Activated T-helper 17 cell treated with anti-CD3 and anti-CD28 coated beads, Interleukin-2, amount 50 U/mL, for 72 hours (primary cell): ENCODE data around the gene CACNG3. TPM values are rescaled to one million over a fixed set of nuclear protein-coding genes. Genes with fewer than 3 reads are reported as not detected.

Experiments used
- ATAC-seq: fragments of 150-1000 bp; cut with Tn5 transposase; replicated peaks from 2 replicates; pipeline ENCODE4 v1.10.0; 2021; ENCODE audit warnings: mild to moderate bottlenecking, moderate library complexity
- H3K27ac Mint-ChIP-seq: one replicate; pipeline ENCODE4 v1.8.0; 2022; ENCODE audit warnings: mixed read lengths
- H3K27me3 Mint-ChIP-seq: one replicate; pipeline ENCODE4 v1.8.0; 2022; ENCODE audit warnings: mixed read lengths
- H3K36me3 Mint-ChIP-seq: one replicate; pipeline ENCODE4 v1.8.0; 2022; ENCODE audit warnings: low read depth, mild to moderate bottlenecking, mixed read lengths
- H3K4me1 Mint-ChIP-seq: one replicate; pipeline ENCODE4 v1.8.0; 2022; ENCODE audit warnings: mixed read lengths
- H3K4me3 Mint-ChIP-seq: one replicate; pipeline ENCODE4 v1.8.0; 2022; ENCODE audit warnings: mild to moderate bottlenecking, mixed read lengths
- H3K9me3 Mint-ChIP-seq: one replicate; pipeline ENCODE4 v1.8.0; 2022; ENCODE audit warnings: mixed read lengths
- total RNA-seq, 2 donors: library from RNA; stranded (reverse); gene quantifications; one replicate each; pipeline ENCODE4 v1.2.3, GENCODE V29; 2022

The CACNG3 gene
- total RNA-seq, 2 donors from 2014 or later, result not detected

- no peak for ATAC-seq
- Mint-ChIP-seq H3K27ac (no peak overlapping the region), H3K9me3 (no peaks in the 10 kb centered on the region), H3K27me3 (peaks cover 68% of the 10 kb centered on the region), H3K4me3 (no peak overlapping the region), H3K4me1 (no peaks in the 10 kb centered on the region), H3K36me3 (no peaks in the 10 kb centered on the region)
These were observed 1.8 kb downstream of the CACNG3 start for GRCh38 chr16:24257958-24258357.

DNA sequence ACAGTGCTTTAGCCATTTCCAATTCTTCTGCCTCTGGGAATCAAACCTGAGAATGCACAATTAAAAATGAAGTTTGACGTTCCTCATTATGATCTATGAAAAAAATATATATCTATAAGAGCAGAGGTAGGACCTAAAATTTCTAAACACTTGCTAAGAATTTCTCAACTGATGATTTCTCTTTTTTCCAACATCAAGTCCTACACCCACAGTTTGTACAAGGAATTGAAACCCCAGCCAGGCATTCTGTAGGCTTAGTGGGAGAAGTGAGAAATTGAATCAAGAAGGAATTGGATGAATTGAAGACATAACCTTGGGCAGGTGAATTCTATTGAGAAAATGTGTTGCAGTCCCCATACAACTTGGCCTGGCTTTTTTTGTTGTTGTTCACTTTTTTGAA lies 2.7 kb downstream of the CACNG3 start:
- no peaks in the 10 kb centered on the region for H3K36me3 Mint-ChIP-seq
- no peak overlapping the region for H3K27ac Mint-ChIP-seq
- no peak overlapping the region for H3K4me3 Mint-ChIP-seq
- no peaks in the 10 kb centered on the region for H3K4me1 Mint-ChIP-seq
- peaks cover 64% of the 10 kb centered on the region for H3K27me3 Mint-ChIP-seq
- no peak for ATAC-seq
- no peaks in the 10 kb centered on the region for H3K9me3 Mint-ChIP-seq

GRCh38 chr16:24262816-24263215 lies 6.7 kb downstream of the CACNG3 start:
- H3K27me3 Mint-ChIP-seq, result peaks cover 45% of the 10 kb centered on the region
- H3K36me3 Mint-ChIP-seq, result no peaks in the 10 kb centered on the region
- no peaks in the 10 kb centered on the region for H3K4me1 Mint-ChIP-seq
- H3K4me3 Mint-ChIP-seq, result no peak overlapping the region
- no peak overlapping the region for H3K27ac Mint-ChIP-seq
- H3K9me3 Mint-ChIP-seq, result no peaks in the 10 kb centered on the region
- no peak for ATAC-seq

DNA sequence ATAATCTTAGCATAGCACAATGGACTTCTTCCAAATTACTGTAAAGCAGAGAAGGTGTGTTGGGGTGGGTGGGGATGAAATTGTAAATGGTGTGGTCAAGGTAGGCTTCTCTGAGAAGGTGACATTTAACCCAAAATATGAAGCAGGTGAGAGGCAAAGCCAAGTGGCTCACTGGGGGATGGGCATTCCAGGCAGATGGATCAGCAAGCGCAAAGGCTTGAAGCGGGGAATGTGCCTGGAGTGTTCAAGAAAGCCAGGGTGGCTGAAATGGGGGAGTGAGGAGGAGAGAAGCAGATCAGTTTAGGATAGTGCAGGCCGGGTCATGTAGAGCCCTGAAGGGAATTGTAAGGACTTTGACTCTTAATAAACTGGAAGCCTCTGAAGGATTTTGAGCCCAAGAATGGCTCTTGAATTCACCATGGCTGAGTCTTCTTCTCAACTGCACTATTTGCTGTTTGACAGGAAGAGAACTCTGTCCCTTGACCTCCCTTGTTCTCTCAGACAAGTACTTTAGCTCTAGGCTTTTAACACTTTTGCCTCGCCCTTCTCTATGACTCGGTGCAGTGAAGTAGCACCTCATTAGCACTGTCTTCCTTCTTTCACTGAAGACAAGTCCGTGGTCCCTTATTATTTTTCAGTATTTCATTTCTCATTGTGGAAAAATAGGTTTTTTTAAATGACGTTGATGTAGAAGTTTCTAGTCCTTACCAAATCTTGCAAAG lies 14.7 kb downstream of the CACNG3 start:
- no peaks in the 10 kb centered on the region for H3K36me3 Mint-ChIP-seq
- no peaks in the 10 kb centered on the region for H3K4me1 Mint-ChIP-seq
- H3K27me3 Mint-ChIP-seq, result peaks cover 46% of the 10 kb centered on the region
- no peaks in the 10 kb centered on the region for H3K9me3 Mint-ChIP-seq
- H3K4me3 Mint-ChIP-seq, result no peak overlapping the region
- no peak overlapping the region for H3K27ac Mint-ChIP-seq
- ATAC-seq, result no peak

- H3K27me3 Mint-ChIP-seq, result peaks cover 47% of the 10 kb centered on the region
- H3K4me1 Mint-ChIP-seq, result no peaks in the 10 kb centered on the region
- H3K9me3 Mint-ChIP-seq, result no peaks in the 10 kb centered on the region
- no peak overlapping the region for H3K27ac Mint-ChIP-seq
- H3K36me3 Mint-ChIP-seq, result no peaks in the 10 kb centered on the region
- H3K4me3 Mint-ChIP-seq, result no peak overlapping the region
- no peak for ATAC-seq
These were observed 16.2 kb downstream of the CACNG3 start for GRCh38 chr16:24272379-24272778.

DNA sequence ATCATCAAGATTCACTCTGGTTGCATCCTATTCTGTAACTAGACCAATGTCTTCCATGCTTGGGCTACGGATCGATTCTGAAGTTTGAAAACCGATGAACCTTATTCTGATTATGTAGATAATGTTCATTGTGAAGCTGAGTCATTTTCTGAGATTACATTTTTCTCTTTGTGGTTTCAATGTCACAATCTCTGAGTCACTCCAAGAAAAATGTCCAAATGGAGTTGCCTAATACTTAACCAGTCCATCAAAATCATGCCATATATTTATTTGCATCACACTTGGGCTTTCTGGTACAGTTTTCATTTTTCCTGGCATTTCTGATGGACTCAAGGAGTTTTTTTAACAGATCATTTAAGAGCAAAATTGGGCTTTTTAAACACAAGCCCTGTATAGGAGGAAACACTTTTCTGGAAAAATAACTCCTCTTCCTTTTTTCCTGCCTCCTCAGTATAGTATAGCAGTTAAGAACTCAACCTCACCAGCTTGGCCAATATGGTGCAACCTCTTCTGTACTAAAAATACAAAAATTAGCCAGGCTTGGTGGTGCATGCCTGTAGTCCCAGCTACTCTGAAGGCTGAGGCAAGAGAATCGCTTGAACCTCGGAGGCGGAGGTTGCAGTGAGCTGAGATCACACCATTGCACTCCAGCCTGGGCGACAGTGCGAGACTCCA lies 17.5 kb downstream of the CACNG3 start:
- no peaks in the 10 kb centered on the region for H3K4me1 Mint-ChIP-seq
- peaks cover 47% of the 10 kb centered on the region for H3K27me3 Mint-ChIP-seq
- no peak overlapping the region for H3K4me3 Mint-ChIP-seq
- H3K36me3 Mint-ChIP-seq, result no peaks in the 10 kb centered on the region
- no peaks in the 10 kb centered on the region for H3K9me3 Mint-ChIP-seq
- ATAC-seq, result no peak
- no peak overlapping the region for H3K27ac Mint-ChIP-seq

DNA sequence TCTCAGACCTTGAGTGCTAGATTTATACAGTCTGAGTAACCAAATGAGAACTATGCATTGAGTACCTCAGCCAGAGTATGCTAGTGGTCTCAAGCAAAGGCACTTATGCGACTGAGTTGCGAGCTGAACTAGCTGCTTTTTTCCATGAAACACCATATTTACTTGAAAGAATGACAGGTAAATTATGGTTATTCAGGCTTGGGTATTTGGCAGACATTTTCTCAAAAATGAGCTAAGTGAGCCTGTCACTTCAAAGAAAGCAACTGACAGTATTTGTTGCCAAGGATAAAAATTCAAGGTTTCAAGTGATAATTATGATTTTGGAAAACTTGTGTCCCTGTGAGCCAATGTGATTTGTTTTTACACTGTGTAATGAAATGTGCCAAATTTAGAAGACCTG lies 19.3 kb downstream of the CACNG3 start:
- peaks cover 44% of the 10 kb centered on the region for H3K27me3 Mint-ChIP-seq
- ATAC-seq, result no peak
- no peaks in the 10 kb centered on the region for H3K9me3 Mint-ChIP-seq
- no peaks in the 10 kb centered on the region for H3K36me3 Mint-ChIP-seq
- H3K4me3 Mint-ChIP-seq, result no peak overlapping the region
- no peaks in the 10 kb centered on the region for H3K4me1 Mint-ChIP-seq
- H3K27ac Mint-ChIP-seq, result no peak overlapping the region

DNA sequence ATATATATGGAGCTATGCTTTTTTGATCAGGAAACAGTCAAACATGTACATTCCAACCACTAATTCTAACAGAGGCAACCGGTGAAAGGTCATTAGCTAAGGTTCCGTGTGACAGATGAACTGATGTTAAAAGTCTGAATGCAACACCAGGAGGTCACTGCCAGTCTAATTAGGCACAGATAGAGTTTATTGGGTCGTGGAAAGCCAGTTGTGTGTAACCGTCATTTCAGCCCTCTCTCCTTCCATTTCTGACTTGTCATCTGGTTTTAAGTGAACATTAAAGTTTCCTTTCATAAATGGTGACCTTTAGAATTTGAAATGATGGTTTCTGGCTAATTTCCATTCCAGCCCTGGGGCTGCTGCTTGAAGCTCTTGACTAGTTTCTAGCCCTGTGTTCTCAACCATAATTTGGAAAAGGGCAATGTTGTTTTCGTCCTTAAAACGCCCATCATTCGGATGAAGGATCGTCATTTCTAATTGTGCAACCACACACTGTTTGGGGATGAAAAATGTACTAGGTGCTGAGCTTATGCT lies 23.9 kb downstream of the CACNG3 start:
- H3K27ac Mint-ChIP-seq, result no peak overlapping the region
- no peaks in the 10 kb centered on the region for H3K36me3 Mint-ChIP-seq
- H3K4me1 Mint-ChIP-seq, result no peaks in the 10 kb centered on the region
- no peak overlapping the region for H3K4me3 Mint-ChIP-seq
- ATAC-seq, result no peak
- no peaks in the 10 kb centered on the region for H3K9me3 Mint-ChIP-seq
- peaks cover 34% of the 10 kb centered on the region for H3K27me3 Mint-ChIP-seq

GRCh38 chr16:24281466-24281865 lies 25.3 kb downstream of the CACNG3 start:
- ATAC-seq, result no peak
- H3K4me3 Mint-ChIP-seq, result no peak overlapping the region
- no peaks in the 10 kb centered on the region for H3K4me1 Mint-ChIP-seq
- no peaks in the 10 kb centered on the region for H3K36me3 Mint-ChIP-seq
- peaks cover 33% of the 10 kb centered on the region for H3K27me3 Mint-ChIP-seq
- H3K27ac Mint-ChIP-seq, result no peak overlapping the region
- no peaks in the 10 kb centered on the region for H3K9me3 Mint-ChIP-seq

DNA sequence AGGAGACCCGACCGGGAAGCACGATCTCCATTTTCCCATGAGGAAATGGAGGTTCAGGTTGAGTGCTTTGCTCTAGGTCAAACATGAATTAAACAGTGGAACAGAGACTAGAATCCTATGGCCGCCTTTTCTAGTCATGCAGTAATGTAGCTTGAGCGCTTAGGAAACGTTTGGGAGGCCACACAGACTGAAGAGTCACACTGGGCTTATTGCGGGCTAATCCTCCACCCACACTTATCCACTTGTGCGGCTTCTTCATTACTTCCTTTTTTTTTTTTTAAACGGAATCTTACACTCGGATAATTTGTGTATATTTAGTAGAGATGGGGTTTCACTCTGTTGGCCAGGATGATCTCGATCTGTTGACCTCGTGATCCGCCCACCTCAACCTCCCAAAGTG lies 26.0 kb downstream of the CACNG3 start:
- H3K27ac Mint-ChIP-seq, result no peak overlapping the region
- no peak for ATAC-seq
- H3K27me3 Mint-ChIP-seq, result peaks cover 32% of the 10 kb centered on the region
- H3K9me3 Mint-ChIP-seq, result no peaks in the 10 kb centered on the region
- H3K36me3 Mint-ChIP-seq, result no peaks in the 10 kb centered on the region
- no peak overlapping the region for H3K4me3 Mint-ChIP-seq
- H3K4me1 Mint-ChIP-seq, result no peaks in the 10 kb centered on the region

DNA sequence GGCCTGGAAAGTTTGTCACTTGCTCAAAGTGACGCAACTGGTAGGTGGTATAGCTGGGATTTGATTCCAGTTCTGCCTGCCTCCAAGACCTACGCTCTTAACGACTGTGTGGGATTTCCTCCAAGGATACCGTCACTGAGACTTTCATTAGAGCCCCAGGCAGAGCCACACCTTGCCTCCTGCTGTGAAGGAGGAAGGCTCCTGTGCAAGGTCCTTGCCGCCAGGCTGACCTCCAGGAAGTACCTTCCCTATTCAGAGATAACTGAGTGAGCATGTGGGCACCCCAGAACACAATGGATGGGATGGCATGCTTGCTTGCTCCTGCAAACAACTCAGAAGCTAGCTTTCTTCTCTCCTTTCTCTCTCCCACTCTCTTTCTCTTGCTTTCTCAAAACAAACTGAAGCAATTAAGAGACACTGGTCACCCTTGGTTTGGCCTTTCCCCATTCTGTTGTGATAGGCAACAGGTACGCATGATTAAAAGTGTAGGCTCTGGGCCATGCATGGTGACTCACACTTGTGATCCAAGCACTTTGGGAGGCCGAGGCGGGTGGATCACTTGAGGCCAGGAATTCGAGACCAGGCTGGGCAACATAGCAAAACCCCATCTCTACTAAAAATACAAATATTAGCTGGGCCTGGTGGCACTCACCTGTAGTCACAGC lies 30.7 kb downstream of the CACNG3 start:
- H3K27ac Mint-ChIP-seq, result no peak overlapping the region
- peaks cover 24% of the 10 kb centered on the region for H3K27me3 Mint-ChIP-seq
- H3K36me3 Mint-ChIP-seq, result no peaks in the 10 kb centered on the region
- no peaks in the 10 kb centered on the region for H3K4me1 Mint-ChIP-seq
- H3K9me3 Mint-ChIP-seq, result no peaks in the 10 kb centered on the region
- no peak for ATAC-seq
- no peak overlapping the region for H3K4me3 Mint-ChIP-seq

DNA sequence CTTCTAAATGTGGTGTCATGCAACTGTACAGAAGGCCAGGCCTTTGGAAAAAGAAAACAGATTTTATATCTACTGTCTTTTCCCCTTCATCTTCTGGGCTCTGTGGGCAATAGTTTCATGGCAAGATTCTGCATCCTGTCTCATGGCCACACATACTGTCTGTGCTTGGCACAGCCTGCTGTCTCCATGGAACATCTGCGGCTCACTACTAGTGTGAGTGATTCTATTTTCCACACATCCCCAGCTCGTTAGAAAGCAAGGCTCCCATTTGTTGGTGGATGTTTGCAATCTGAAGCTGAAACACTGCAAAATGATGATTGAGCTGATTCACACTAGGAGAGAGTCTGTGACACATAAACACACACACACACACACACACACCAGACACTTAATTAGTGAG lies 32.4 kb downstream of the CACNG3 start:
- H3K36me3 Mint-ChIP-seq, result no peaks in the 10 kb centered on the region
- H3K27ac Mint-ChIP-seq, result no peak overlapping the region
- ATAC-seq, result no peak
- no peaks in the 10 kb centered on the region for H3K4me1 Mint-ChIP-seq
- H3K27me3 Mint-ChIP-seq, result peaks cover 30% of the 10 kb centered on the region
- no peak overlapping the region for H3K4me3 Mint-ChIP-seq
- no peaks in the 10 kb centered on the region for H3K9me3 Mint-ChIP-seq

DNA sequence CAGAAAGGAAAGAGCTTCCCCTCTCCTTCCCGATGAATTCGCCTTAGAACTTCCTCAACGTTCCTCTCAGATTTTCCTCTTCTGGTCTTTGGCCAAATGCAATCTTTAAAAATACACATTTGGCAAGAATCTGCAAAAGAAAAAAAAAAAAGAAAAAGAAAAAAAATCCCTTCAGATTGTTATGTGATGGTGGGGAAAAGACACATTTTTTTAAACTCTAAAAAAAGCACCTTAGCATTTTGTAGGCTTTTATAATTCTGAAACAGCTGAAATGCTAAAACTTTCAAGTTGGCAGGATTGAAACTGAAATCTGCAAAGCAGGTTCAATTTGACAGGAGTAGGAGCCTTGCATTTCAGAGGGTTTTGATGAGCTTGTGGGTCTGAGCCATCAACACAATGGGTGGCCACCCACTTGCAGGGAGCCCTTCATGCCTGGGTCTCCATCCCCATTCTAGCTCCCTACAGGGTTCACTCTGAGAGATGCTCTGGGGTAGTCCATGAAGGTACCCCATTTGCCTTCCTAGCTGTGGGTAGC lies 33.1 kb downstream of the CACNG3 start:
- Mint-ChIP-seq H3K9me3 (no peaks in the 10 kb centered on the region), H3K27me3 (peaks cover 36% of the 10 kb centered on the region)

DNA sequence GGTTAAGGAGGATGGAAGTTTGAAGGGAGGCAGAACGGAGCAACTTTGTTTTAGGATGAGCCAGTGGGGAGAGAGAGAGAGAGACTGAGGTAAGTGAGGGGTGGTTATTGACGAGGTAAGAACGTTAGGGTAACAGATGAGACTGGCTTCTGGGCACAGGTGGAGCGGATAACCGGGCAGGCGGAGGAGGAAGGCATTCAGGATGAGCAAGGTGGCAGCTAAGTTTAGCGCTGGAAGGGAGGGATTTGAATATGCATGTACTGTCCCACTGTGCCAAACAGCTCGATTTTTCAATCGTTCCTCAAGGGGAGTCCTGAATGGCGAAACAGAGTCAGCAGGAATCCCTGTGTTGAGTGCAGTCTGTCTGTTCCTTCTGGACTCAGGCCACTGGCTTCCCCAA lies 35.8 kb downstream of the CACNG3 start:
- Mint-ChIP-seq H3K27me3 (peaks cover 32% of the 10 kb centered on the region), H3K4me3 (no peak overlapping the region), H3K27ac (no peak overlapping the region), H3K4me1 (no peaks in the 10 kb centered on the region), H3K9me3 (no peaks in the 10 kb centered on the region), H3K36me3 (no peaks in the 10 kb centered on the region)
- no peak for ATAC-seq

More for the DNA sequence above, 33.1 kb downstream of the CACNG3 start:
- Mint-ChIP-seq H3K27ac (no peak overlapping the region), H3K4me3 (no peak overlapping the region), H3K36me3 (no peaks in the 10 kb centered on the region), H3K4me1 (no peaks in the 10 kb centered on the region)
- ATAC-seq, result no peak

DNA sequence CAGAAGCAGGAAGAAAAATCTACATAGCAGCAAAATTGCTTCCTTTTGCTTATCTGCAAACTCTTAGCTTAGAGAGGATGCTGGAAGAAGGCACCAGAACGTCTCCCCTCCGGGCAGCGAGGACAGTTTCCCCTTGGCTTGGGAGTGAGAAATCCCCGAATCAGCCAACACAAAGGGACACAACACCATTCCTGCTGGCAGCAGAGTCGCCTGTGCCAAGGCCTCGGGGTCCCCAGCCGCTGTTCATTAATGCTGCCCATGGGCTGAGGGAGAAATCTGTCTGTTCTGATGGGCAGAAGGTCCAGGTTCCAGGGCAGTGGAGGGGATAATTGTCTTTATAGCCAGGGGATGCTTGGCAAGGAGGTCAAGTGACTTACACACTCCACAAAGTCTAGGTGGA lies 38.0 kb downstream of the CACNG3 start:
- Mint-ChIP-seq H3K9me3 (no peaks in the 10 kb centered on the region), H3K4me1 (no peaks in the 10 kb centered on the region), H3K36me3 (no peaks in the 10 kb centered on the region), H3K27me3 (peaks cover 38% of the 10 kb centered on the region), H3K27ac (no peak overlapping the region), H3K4me3 (no peak overlapping the region)
- no peak for ATAC-seq
